CMK (cell line): ENCODE results near the gene SCAI.
"Not testable (repeated sequence)": the region's sequence is repeated elsewhere in the genome, so short reads cannot be mapped to it uniquely, and the experiment has no call there.

Experiments
- DNase-seq: peaks from one replicate; pipeline ENCODE4 v3.0.0-alpha.2; 2010; ENCODE audit warnings: low read depth

SCAI gene

DNA sequence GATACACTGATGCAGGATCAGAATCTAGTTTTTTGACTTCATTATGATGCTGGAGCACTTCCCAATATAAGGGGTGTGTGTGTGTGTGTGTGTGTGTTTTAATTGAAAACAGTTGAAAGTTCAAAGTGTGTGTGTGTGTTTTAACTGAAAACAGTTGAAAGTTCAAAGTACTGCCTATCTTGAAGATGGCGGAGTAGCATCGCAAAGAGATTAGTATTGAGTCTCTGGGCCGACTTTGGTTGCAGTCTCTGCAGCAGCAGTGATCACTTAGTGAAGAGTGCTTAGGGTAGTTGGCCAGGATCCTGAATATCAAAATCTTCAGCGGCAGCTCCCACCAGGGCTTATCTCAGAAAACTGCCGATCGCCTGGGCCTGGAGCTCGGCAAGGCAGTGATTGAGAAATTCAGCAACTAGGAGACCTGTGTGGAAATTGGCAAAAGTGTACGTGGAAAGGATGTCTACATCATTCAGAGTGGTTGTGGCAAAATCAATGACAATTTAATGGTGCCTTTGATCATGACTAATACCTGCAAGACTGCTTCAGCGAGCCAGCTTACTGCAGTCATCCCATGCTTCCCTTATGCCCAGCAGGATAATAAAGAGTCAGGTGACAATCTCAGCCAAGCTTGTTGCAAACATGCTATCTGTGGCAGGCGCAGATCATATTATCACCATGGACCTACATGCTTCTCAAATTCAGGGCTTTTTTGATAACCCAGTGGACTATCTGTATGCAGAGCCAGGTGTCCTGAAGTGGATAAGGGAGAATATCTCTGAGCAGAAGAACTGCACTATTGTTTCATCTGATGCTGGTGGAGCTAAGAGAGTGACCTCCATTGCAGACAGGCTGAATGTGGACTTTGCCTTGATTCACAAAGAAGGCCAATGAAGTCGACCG is 7.3 kb upstream of the SCAI start:
- DNase-seq = no peak

DNA sequence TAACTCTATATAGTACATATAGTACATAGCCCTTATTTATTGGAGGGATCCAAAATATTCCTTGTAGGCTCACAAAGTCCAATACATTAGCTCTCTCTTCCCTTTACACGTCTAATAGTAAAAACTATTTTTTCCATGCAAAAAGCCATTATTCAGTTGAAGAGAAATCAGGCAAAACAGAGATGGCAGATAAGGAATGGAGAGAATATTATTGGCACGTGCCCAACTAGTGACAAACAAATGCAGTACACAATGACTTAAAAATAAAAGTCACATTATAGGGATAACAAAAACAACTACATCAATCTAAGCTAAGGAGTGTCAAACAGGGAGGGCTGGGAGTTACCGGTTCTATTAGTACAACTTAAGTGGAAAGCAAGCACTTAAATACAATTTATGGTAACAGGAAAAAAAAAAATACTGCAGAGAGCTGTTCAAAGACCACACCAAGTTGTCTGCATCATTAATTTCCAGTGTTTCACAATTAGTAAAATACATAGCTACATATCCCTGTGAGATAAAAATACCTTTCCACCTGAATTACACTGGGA is 4.1 kb upstream of the SCAI start:
- no peak for DNase-seq

DNA sequence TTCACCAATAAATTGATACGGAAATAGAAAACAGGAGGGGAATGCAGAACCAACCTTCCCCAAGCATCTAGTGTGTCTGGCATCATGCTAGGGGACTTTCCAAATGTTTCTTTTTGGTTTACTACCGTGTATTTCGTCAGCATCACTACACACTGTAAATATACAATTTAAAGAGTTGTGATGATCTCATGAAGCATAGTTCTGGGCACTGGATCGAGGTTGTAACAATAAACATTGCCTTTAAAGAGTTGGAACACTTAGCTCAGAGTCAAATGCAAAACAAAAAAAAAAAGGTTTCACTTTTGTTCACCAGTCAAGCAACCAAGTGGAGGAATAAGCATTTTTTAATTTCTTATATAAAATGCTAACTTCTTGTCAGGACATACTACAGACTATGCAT is 2.9 kb upstream of the SCAI start:
- no peak for DNase-seq

DNA sequence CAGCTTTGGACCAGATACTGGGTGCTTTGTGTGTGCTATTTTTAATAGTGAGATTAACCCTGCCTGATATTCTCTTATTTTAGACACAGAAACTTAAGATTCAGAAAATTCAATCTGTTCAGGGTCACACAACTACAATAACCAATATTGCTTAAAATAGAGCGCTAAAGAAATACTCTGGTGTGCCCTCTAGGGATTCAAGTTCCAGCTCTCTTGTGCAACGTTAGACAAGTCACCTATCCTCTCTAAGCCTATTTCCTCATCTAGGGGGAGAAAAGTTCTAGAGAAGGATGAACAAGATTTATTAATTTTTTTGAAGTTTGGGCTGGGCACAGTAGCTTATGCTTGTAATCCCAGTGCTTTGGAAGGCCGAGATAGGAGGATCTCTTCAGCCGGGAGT is 2.1 kb upstream of the SCAI start:
- no peak for DNase-seq

DNA sequence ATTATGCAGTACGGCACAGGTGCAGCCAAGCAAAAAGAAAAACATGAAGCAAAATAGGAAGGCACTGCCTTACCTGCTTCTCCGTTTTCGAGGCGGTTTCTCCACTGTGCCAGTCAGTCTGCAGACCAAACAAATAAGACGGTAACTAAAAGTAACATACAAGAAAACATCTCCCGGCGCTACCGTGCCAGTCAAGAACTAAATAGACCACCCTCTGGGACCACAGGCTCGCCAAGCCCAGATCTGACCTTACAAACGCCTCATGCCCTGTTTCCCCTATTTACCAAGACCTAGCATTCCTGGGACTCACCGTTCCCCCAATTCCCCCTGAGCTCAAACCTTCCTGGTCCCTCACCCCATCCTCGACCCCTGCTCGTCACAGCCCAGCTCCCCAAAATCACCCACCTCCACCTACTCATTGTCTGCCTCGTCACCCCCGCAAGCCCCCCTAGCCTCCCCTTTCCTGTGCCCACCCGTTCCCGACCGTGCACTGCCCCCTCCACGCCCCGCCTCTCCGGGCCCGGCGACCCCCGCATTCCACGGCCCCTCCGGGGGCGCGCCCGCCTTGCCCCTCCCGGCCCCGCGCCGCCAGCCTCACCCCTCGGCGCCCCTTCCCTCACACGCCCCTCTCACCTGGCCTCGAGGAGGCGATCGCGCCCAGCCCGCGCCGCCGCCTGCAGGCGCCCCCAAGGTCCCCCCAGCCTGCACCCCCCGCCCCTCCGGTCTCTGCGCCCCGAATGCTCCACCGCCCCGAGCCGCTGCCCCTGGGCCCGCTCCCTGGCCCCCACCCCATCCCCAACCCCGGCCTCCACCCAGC is 560 bp downstream of the SCAI start:
- DNase-seq = no peak

DNA sequence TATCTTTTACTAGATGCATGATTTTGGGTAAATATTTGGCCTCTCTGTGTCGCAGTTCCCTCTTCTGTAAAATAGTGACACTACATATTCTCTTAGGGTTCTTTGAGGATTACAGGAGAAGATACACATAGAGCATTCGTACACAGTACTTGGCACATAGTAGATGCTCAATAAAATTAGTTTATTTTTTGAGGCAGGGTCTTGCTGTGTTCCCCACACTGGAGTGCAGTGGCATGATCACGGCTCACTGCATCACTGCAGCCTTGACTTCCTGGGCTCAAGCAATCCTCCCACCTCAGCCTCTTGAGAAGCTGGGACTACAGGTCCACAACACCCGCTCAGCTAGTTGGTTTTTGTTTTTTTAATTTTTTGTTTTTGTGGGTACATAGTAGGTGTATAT is 1.6 kb downstream of the SCAI start:
- no peak for DNase-seq

DNA sequence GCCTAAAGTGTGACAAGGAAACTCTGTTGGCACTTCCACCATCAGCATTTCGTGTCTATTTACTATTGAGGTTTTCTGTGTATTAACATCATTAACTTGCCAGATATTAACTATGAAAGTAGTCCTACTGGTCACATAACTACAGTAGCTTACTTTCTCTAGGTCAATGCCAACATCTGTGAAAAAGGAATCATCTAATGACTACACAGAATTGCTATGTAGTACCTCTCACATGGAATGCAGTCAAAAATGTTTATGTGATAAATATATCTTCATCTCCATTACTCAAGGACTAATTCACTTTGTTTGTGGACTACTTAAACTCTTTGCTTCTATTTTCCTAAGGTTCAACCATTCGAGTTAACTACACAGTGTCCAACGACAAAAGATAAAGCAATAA is 2.1 kb downstream of the SCAI start:
- no peak for DNase-seq

DNA sequence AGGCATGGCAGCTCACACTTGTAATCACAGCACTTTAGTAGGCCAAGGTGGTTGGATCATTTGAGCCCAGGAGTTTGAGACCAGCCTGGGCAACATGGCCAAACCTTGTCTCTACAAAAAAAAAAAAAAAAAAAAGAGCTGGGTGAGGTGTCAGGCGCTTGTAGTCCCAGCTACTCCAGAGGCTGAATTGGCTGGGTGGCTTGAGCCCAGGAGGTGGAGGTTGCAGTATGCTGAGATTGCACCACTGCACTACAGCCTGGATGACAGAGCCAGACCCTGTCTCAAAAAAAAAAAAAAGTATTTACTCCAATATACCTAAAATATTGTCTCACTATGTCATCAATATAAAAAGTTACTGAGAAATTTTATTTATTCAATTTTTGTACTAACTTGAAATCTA is 2.8 kb downstream of the SCAI start:
- no peak for DNase-seq

DNA sequence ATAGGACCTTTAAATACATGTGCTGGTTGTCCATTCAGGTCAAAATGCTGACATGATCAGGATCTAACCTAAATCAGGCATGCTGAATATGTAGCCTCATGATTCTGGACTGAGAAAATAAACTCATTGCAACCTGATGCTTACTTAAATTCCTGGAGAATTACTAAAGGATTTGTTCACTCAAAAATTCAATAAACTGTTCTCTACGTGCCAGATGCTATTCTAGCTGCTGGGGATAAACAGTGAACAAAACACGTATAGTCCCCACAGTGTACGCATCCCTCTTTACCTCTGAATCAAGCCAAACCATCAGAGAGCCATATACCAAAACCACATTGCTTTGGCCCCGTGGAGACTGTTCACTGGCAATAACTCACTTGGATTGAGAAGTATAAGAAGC is 6.1 kb downstream of the SCAI start:
- DNase-seq = no peak

DNA sequence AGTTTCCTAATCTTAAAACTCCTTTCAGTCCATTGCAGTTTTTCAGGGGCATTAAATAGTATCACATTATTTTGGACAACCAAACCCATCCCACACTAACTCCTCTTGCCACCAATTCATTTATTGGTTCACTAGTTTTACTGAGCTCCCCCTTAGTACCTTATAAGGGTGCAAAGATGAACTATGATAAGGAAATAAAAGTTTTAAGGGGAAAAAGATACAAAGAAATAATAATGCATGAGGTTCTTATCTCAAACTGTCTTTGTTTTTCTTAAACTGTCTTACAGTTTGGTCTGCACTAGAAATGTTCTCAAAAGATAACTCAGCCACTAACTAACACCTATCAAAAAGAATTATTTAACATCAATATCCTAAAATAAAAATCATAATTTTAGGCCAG is 8.4 kb downstream of the SCAI start:
- no peak for DNase-seq

DNA sequence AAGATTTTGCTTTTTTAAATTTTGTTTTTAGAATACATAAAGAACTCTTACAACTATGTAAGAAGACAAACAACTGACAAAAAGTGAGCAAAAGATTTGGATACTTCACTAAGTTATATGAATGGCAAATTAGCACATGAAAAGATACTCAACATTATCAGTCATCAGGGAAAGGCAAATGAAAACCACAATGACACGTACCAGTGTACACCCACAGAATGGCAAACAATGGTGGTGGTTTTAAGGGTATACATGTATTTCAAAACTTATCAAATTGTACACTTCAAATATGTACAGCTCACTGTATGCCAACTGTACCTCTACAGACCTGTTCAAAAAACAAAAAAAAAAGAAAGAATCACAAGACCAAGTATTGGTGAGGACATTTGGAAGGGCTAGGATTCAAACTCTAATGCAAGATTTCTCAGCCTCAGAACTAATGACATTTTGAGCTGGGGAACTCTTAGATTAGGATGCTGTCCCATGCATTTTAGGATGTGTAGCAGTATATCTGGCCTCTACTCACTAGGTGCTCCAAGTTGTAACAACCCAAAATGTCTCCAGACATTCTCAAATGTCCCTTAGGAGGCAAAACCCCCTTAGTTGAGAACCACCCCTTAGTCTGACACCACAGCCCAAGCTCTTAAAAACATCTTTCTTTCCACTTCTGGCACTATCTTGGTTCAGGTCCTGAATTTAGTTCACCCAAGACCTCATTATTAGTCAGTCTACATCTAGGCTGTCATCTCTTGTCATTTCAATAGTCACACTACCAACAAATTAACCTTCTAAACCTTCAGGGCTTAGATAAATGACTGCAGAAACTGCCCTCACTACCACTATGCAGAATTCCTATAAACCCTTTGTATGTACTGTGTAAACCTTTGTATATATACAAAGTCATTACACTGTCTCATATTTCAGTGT is 9.7 kb downstream of the SCAI start:
- no peak for DNase-seq

DNA sequence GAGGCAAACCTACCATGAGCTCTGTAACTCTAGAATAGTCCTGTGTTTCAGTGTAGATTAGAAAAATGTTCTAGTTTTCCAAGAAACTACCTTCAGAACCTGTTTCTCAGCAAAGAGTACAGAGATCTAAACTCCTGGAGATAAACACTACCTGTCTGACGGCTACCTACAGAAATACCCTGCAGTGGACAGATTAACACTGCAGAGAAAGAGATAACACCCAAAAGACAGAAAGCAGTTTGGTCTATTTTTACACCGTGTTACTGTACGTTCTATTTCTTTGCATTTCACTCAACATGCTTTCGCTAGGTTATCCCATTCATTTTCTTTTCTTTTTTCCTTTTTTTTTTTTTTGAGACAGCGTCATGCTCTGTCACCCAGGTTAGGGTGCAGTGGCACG is 11.6 kb downstream of the SCAI start:
- no peak for DNase-seq

DNA sequence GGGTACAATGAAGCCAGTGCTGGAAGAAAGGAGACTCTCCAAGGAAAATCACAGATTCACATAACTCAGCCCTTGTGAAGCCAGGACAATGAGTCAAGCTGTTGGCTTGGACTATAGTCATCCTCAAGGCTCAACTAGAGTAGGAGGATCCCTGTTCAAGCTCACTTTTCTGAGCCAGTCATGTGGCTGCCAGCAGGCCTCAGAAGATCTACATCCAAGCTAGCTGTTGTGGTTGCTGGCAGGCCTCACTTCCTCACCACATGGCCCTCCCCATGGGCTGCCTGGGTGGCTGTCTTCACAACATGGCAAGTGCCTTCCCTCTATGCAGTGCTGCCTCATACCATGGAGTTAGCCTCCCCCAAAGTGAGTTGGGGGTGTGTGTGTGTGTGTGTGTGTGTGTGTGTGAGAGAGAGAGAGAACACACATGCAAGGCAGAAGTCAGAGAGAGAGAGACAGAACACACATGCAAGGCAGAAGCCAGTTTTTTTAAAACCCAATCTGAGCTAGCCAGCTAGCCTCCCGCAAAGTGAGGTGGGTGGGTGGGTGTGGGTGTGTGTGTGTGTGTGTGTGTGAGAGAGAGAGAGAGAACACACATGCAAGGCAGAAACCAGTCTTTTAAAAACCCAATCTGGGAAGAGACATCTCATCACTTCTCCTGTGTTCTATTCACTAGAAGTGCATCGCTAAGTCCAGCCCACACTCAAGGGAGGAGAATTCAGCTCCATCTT is 17.1 kb downstream of the SCAI start:
- peak; percentile 70 for DNase-seq

DNA sequence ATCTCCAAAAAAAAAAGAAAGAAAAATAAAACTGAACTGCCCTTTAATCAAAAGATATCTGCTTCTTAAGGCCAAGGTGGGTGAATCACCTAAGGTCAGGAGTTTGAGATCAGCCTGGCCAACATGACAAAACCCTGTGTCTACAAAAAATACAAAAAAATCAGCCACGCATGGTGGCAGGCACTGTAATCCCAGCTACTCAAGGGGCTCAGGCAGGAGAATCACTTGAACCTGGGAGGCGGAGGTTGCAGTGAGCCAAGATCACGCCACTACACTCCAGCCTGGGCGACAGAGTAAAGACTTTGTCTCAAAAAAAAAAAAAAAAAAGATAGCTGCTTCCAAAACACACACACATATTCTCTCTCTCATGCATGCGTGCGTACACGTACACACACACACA is 17.8 kb downstream of the SCAI start:
- DNase-seq = no peak

DNA sequence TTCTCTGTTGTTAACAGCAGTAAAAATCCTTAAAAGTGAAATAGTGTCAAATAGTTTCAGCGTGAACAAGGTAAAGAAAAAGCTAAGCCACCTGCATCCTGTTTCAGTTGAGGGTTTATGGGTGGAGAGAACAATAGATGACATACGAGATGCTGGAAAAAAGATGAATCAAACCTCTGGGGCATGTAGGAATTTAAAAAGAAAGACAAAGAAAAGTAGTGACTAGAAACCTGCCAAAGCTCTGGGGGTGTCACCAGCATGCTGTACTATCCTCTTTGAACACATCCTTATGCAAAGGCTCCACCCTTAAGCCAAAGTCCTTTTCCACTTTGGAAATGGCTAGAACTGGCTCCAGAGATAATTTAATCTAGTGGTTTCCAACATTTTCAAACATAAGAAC is 22.2 kb downstream of the SCAI start:
- no peak for DNase-seq

DNA sequence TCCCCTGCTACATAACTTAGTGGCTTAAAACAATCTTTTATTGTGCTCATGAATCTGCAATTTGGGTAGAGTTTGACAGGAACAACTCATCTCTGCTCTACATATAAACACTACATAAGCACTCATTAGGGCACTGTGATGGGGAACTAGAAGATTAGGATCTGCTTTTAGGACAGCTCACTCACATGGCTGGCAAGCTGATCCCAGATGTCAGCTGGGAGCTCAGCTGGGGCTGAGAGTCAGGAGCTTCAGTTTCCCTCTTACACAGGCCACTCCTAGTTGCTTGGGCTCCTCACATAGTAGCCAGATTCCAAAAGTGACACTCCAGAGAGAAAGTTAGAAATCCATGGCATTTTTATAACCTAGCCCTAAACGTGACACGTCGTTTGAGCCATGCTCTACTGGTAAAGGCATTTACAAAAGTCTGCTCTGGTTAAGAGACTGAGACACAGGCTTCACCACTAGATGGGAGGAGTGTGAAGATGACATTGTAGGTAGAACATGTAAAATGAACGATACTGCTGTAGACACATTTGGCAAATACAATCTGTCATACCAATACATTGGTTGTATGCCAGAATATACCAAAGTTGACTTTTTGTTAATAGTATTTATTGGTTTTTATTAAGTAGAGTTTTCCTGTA is 23.6 kb downstream of the SCAI start:
- no peak for DNase-seq

DNA sequence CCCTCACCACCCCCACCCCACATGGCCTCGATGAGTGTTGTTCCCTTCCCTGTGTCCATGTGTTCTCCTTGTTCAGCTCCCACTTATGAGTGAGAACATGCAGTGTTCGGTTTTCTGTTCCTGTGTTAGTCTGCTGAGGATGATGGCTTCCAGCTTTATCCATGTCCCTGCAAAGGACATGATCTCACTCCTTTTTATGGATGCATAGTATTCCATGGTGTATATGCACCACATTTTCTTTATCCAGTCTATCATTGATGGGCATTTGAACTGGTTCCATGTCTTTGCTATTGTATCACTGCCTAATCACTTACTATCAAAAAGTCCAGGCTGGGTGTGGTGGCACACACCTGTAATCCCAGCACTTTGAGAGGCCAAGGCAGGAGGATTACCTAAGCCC is 24.6 kb downstream of the SCAI start:
- DNase-seq = not testable (repeated sequence)

DNA sequence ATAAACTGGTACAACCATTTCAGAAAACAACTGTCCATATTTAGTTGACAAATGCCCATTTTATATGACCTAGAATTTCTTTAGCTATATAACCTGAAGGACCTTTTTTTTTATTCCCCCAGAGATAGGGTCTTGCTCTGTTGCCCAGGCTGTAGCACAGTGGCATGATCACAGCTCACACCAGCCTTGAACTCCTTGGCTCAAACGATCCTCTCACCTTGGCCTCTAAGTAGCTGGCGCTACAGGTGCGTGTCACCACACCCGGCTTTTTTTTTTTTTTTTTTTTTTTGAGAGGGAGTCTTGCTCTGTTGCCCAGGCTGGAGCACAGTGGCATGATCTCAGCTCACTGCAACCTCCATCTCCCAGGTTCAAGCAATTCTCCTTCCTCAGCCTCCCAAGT is 28.8 kb downstream of the SCAI start:
- not testable (repeated sequence) for DNase-seq

DNA sequence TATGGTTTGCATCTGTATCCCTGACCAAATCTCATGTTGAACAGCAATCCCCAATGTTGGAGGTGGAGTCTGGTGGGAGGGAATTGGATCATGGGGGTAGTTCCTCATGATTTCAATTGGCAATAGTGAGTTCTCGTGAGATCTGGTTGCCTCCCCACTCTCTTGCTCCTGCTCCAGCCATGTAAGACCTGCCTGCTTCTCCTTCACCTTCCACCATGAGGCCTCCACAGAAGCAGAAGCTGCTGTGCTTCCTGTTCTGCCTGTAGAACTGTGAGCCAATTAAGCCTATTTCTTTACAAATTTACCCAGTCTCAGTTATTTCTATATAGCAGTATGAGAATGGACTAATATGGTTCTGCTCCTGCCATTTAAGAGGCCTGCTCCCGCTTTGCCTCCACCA is 32.9 kb downstream of the SCAI start:
- DNase-seq = no peak

DNA sequence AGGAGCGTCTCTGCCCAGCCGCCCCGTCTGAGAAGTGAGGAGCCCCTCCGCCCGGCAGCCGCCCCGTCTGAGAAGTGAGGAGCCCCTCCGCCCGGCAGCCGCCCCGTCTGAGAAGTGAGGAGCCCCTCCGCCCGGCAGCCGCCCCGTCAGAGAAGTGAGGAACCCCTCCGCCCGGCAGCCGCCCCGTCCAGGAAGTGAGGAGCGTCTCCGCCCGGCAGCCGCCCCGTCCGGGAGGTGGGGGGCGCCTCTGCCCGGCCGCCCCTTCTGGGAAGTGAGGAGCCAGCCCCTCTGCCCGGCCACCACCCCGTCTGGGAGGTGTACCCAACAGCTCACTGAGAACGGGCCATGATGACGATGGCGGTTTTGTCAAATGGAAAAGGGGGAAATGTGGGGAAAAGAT is 34.8 kb downstream of the SCAI start:
- not testable (repeated sequence) for DNase-seq
